GM21576 (cell line): ENCODE data around the gene ATP1B3.
"Not testable (repeated sequence)": the region's sequence is repeated elsewhere in the genome, so short reads cannot be mapped to it uniquely, and the experiment has no call there.

Source experiments
- ATAC-seq: cut with Tn5 transposase; IDR thresholded peaks from one replicate; pipeline ENCODE4 v1.9.1; 2021; ENCODE audit warnings: mild to moderate bottlenecking, moderate library complexity; ENCODE audit not compliant: unreplicated experiment

Gene ATP1B3

DNA sequence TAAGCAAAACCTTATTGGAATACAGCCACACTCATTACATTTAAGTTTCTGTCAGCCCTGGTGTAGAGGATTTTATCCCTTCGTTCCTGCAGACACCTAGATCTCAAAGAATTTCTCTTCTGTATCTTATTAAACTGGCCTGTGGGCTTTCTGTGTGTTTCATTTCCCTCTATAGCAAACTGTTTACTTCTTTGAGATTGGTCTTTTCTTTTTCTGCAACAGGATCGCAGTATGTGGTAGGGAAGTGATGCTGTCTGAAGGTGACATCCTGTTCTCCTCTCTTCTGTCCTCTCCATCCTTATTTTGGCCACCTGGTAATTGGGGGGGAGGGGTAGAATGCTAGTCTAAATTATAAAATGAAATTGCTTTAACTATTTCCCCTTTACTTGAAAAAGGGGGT is 25.5 kb downstream of the ATP1B3 start:
- ATAC-seq: peak; percentile 63

DNA sequence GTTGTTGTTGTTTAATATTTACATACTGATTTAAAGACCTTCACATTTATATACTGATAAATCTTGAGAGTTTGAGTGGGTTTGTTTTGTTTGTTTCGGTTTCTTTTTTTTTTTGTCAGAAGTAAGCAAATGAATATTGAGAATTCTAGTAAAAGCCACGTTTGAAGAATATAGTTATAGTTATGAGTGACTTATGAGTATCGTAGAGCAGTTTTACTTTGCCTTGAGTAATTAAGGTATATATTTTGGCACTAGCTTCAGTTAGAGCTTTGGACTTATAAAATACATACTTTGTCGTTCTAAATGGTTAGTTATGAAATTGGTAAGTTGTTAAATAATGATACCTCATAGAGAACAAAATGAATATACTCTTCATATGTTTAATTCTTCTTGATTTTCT is 27.8 kb downstream of the ATP1B3 start:
- no peak for ATAC-seq

DNA sequence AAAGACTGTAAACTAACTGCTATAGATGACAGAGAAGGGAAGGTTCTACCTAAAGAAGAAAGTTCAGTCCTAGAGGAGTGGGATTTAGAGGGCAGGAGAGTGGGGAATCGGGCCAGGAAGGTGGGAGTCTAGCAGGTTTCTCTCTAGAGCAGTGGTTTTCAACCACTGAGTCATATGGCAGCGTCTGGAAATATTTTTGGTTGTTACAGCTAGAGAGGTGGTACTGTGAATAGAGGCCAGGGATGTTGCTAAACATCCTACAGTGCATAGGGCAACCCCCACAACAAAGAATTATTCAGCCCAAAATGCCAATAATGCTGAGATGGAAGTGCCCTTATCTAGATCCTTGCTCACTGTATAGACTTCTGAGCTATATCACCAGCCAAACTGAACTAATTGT is 28.7 kb downstream of the ATP1B3 start:
- ATAC-seq: no peak

DNA sequence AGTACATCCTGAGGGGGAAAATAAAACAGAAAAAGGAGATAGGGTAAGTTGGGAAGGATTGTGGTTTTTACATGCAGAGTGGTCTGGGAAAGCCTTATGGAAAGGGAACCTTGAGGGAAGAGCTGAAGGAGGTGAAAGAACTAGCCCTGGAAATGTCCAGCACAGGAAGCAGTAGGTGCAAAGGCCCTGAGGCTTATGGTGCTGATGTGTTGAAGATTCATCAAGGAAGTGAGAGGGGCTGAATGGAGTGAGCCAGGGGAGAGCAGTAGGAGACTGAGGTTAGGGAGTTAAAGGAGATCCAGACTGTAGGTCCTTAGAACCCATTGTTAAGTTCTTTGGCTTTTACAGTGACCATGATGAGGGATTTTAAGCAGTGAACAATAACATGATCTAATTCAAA is 33.0 kb downstream of the ATP1B3 start:
- ATAC-seq: no peak

DNA sequence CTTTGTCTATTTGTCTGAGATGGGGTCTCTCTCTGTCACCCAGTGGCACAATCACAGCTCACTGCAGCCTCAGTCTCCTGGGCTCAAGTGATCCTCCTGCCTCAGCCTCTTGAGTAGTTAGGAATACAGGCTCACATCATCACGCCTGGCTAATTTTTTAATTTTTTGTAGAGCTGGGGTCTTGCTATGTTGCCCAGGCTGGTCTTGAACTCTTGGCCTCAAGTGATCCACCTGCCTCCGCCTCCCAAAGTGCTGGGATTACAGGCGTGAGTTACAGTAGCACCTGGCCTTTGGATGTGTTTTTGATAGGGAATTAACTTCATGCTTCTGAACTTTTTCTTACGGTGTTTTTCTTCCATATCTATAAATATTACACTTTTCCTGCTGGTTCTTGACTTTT is 33.5 kb downstream of the ATP1B3 start:
- ATAC-seq: not testable (repeated sequence)

DNA sequence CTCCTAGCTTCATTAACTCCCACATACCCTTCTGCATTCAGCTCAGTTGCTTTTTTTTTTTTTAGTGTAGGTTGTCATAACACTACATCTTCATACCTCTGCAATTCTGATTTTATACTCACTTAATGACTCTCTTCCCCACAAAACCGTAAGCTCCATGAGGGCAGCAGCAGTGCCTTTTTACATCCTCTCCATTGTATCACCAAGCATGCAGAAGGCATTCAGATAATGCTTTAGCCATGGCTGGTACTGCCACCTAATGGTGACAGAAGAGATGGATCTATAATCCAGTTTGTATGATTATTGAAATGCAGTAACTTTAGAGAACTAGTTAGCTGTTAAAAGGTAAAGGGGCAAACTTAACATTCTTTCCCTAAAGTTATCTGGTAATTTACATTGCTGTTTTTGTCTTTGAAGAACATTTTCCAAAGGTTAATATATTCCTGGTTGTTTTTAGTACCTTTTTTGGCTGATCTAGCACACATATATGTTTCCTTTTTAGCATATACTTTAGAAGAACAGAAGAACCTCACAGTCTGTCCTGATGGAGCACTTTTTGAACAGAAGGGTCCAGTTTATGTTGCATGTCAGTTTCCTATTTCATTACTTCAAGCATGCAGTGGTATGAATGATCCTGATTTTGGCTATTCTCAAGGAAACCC is 36.8 kb downstream of the ATP1B3 start:
- ATAC-seq: peak; percentile 56

DNA sequence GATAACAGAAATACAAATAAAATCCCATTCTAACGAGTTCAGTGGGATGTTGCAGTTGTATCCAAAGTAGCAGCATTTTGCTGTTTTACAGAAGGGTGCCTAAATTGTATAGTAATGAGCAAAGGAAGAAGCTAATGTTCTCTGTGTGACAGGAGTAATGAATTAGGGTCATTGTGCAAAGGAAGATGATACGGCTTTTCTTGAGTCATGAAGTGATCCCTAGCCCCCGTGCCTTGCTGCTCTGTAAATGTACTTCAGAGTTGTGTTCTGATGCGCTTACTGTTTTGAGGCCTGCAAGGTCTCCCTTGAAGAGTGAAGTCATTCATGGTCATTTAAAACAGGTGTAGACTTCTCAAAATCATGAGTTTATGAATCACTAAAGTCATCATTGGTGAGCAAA is 37.9 kb downstream of the ATP1B3 start:
- ATAC-seq: no peak

DNA sequence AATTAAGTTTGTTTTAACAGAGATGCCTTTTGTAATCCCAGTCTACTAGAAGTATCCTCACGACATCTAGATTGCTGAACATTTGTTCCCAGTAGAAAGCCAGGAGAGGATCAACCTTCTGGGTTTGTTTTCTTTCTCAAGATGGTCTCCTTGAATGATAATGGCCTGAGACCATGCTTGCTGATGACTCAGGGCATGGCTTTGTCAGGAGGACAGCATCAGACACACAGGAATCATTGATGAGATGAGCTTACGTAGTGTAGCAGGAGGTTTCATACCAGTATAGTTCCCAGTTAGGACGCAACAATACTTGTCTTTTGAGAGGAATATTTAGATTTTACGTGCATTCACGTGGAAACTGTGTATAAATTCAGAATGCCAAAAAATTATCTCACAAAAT is 38.6 kb downstream of the ATP1B3 start:
- no peak for ATAC-seq

DNA sequence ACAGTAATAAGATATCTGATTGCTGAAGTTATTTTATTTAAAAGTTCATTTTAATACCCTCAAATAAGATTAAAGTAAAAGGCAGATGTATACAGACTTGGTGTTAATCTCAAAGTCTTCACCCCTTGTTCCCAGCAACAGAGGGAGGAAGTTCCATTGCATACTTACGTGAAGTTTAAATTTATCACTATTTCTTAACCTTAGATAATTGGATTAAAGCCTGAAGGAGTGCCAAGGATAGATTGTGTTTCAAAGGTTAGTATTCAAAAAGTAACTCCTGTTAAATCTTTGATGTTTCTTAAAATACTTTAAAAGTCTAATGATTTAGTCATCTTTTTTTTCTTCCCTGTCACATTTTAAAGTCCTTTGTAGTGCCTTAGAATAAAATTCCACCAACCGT is 39.3 kb downstream of the ATP1B3 start:
- ATAC-seq: no peak

DNA sequence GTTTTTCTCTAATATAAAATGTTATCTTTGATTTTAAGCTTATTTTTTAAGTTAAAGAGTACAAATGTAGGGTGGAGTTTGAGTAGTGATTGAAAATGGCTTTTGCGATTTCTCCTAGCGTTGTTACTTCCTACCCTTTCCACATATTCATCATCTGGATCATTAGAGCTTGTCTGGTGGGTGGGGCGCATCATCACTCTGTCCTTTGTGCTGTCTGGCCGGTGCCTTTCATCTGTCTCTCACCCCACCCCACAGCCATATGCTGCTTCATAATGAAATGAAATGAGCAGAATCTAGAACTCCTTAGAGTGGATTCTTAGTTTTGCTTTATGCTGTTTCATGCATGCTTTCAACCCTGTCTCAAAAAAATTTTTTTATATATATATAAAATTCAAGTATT is 44.3 kb downstream of the ATP1B3 start:
- no peak for ATAC-seq

DNA sequence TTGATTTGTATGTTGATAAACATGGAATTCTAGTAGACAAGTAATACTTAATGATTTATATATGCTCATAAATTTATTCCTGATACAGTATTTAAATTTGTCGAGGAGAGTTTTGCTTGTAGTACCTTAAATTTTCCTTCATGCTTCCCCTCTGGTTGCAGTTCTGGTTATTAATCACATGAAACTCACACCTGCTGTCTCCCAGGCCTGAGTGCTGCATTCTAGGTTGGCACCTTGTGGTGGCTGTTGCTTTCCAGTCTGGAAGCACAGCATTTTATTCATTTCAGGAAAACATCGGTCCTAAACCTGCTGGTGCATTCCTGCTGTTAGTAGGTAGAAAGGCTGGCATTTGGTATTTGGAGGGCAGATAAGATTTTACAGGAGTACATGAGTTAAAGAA is 44.9 kb downstream of the ATP1B3 start:
- ATAC-seq: no peak

DNA sequence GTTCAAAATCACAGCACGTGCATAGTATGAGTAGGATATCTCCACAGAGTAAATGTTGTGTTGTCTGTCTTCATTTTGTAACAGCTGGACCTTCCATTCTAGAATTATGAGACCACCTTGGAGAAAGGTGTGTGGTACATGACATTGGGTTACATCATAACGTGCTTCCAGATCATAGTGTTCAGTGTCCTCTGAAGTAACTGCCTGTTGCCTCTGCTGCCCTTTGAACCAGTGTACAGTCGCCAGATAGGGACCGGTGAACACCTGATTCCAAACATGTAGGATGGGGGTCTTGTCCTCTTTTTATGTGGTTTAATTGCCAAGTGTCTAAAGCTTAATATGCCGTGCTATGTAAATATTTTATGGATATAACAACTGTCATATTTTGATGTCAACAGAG is 49.2 kb downstream of the ATP1B3 start:
- not testable (repeated sequence) for ATAC-seq

DNA sequence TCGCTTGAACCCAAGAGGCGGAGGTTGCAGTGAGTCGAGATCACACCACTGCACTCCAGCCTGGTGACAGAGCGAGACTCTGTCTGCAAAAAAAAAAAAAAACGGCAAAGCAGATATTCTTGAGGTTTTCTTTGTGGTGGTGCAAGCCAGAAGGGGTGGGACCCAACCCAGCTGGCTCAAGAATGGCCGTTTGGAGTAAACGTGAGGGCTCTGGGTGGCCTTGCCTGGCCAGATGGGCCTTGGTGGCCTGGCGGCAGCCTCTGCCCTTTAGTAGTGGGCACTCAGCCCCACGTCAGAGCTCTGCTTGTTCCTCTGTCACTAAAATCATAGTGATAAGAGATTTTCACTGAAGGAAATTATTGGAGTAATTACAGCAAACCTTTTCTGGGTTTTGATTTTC is 50.5 kb downstream of the ATP1B3 start:
- no peak for ATAC-seq

DNA sequence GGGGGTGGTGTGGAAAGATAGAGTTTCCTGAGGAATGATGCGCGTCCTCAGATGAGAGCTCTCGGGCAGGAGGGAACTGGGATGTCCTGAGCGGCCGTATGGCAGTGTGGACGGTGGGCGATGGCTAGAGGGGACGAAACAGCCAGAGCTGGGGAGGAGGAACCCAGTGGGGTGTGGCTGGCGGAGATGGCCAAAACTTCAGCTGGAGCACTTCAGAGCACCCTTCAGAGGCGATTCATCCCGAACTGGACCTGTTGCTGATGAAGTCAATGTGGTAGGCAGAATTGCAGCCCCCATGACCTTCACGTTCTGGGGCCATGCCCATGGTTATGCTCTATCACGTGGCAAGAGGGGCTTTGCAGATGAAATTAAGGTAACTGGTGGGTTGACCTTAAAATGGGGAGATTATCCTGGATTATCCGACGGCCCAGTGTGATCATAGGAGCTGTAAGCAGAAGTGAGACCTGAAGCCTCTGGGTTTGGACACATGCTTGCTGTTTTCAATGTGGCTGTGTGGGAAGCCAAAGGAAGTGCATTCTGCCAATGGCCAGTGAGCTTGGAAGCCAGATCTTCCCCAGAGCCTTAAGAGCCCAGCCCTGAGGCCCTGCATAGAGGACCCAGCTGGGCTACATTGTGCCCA is 52.3 kb downstream of the ATP1B3 start:
- ATAC-seq: no peak

DNA sequence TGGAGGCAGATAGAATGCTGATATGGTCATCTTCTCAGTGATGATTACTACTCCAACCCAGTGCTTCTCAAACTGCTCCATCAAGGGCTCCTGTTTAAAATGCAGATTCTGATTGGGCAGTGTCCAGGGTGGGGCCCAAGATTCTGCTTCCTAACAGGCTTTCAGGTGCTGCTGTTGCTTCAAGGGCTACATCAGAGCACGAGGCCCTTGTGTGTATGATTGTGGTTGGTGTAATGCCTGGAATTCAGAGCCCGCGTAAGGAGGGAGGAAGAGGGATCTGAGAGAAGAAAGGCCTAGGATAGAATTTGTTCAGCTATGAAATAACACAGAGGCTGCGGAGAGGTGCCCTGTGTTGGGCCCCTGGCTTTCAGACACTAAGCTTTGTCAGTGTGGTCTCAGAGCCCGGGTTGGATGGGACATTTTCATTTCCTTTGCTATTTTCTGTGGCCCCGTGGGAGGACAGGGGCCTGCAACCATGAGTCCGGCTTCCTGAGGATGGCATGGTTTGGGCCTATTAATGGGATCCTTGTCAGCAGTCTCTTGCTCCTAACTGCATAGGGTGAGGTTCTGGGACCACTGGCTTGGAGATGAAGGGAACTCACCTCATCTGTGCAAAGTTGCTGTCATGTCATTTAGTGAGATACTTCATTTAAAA is 53.0 kb downstream of the ATP1B3 start:
- no peak for ATAC-seq

DNA sequence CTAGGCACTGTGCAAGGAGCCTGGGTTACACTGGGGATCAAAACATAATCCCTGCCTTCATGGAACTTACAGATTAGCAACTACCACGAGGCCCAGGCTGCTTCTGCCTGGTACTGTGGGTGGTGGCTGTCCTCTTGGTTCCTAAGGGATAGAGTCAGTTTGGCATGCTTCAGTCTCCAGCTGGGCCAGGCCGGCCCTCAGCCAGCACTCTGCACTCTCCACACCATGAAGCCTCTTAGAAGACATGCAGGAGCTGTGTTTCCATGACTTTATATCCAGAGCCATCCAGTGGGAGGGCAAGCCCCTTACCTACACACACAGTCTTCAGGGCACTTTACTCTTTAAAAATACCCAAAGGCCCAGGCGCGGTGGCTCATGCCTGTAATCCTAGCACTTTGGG is 54.4 kb downstream of the ATP1B3 start:
- ATAC-seq: no peak

DNA sequence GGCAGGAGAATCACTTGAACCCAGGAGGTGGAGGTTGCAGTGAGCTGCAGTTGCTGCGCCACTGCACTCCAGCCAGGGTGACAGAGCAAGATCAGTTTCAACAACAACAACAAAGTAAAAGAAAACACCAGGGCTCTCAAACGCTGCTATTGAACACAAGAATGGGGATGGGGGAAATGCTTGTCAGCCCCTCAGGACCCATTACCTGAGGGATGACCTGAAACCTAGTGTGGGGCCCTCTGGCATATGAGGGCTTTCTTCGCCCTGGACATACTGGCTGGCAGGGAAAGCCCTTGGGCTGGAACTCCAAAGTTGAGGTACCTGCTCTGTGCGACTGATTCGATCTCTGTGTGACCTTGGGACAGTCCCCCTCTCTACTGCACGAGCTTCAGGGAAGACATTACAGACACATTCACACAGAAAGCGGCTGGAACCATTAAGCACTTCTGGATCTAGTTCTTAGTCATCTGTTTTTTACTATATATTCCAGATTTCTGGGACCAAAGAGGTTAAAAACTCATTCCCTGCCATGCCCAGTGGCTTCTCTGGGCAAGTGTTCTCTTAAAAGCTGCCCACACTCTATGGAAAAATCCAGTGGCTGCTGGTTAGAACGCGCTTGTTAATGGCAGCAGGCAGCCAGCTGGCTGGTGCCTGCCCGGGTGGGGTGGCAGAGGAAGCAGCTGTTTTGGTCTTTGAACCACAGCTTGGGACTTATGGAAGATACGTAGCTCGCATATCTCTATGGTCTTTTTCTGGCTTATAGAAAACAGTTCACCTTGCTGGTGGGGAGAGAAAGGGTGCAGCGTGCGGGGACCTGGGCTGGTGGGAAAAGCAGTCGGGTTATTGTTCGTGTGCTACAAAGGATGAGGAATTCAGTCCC is 57.2 kb downstream of the ATP1B3 start:
- no peak for ATAC-seq

DNA sequence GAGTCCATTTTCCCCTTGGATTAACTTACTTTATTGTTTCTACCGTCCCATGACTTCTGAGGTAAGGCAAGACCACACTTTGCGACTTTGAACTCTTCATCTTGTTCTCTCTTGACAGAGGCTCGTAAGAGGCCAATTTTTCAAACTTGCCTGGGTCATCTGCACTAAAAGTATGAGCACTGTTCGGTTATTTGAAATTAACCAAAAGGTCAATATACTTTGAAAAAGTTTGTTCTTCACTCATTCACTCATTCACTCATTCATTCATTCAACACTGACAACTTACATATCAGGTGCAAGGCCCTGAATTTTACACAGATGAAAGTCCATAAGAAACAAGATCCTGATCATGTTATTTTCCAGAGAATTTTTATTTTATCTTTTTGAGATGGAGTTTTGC is 57.9 kb downstream of the ATP1B3 start:
- no peak for ATAC-seq

DNA sequence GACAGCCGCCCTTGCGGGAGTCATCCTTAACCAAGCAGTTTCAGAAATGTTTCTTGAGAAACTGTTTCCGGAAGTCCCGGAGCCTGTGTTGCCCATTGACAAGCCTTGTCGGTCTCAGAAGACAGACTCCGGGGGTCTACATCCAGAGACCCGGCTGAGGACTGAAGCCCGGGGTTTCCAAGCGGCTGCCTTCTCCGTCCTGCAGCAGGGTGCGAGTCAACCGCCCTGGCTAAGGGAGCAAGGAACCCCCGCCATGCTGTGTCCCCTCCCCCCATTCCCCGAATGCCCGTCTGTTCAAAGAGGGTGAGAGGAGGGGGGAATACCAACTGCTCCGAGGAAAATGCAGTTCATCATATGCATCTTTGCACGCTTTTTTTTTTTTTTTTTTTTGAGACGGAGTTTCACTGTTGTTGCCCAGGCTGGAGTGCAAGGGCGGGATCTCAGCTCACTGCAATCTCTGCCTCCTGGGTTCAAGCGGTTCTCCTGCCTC is 61.6 kb downstream of the ATP1B3 start:
- no peak for ATAC-seq

DNA sequence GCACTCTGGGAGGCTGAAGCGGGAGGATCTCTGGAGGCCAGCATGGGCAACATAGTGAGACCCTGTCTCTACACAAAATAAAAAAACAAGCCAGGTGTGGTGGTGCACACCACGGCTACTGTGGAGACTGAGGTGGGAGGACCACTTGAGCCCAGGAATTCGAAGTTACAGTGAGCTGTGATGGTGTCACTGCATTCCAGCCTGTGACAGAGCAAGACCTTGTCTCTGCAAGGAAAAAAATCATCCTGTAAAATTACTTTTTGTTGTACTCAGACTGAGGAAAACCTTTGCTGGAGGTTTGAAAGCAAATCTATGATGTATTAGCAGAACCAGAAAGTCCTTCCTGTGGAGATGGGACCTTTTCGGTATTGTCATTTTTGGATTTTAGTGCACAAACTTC is 63.3 kb downstream of the ATP1B3 start:
- ATAC-seq: no peak

DNA sequence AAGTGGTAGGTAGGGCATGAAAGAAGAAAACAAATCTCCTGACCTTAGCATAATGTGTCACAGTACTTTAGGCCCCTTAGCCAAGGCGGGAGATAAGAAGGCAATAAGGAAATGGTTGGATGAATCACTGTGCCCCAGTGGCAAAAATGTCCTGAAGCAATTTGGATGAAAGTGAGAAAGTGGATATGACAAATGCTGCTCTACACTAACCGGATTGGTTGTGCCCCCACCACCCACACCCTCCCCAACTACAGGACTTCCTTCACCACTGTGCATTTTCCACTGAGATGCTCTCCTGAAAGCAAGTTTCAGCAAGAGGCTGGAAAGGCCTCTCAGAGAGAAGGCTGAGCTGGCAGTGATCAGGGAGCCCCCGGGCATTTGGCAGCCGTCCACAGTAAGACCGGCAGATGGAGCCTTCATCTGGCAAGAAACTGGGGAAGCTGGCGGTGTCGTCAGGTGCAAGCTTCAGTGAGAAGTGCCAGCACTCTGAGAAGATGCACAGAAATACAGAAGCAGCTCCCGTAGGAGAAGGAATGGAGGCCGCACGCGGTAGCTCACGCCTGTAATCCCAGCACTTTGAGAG is 63.8 kb downstream of the ATP1B3 start:
- ATAC-seq: no peak
